ENCODE results near the gene ETV5.

Gene ETV5

DNA sequence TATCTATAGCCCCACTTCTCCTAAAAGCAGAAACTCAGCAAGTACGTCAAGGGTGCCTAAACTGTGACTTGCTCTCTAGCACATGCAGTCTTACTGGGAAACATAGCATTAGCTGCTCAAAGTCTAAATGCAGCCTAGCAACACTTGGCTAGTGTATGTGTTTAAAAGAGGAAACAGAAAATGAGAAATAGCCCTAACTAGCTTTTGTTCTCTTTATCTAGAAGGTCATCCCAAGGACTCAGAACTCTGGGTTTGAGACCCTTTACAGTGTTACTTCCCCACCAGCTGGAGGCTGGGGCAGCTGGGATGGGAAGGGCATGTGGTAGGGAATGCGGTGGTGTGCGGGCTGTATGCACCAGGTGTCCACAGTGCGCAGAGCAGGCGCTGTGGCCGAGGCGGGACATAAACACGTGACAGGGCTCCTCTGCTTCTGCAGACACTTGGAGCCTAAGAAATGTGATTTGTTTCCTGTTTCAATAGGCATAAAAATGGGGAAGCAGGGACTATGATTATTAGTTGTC is 13.3 kb downstream of the ETV5 start:
- no peaks in the 10 kb centered on the region for H3K36me3 Mint-ChIP-seq
- H3K27me3 Mint-ChIP-seq: peaks cover 39 to 49% of the 10 kb centered on the region in 2 donors
- no peak for DNase-seq
- no peak overlapping the region for H3K4me3 Mint-ChIP-seq
- no peaks in the 10 kb centered on the region for H3K9me3 Mint-ChIP-seq
- no peak overlapping the region for H3K27ac Mint-ChIP-seq
- peaks cover 14 to 21% of the 10 kb centered on the region in 2 donors for H3K4me1 Mint-ChIP-seq
- peak in 1 of 2 donors; percentile 34 for ATAC-seq (replicated peaks)

DNA sequence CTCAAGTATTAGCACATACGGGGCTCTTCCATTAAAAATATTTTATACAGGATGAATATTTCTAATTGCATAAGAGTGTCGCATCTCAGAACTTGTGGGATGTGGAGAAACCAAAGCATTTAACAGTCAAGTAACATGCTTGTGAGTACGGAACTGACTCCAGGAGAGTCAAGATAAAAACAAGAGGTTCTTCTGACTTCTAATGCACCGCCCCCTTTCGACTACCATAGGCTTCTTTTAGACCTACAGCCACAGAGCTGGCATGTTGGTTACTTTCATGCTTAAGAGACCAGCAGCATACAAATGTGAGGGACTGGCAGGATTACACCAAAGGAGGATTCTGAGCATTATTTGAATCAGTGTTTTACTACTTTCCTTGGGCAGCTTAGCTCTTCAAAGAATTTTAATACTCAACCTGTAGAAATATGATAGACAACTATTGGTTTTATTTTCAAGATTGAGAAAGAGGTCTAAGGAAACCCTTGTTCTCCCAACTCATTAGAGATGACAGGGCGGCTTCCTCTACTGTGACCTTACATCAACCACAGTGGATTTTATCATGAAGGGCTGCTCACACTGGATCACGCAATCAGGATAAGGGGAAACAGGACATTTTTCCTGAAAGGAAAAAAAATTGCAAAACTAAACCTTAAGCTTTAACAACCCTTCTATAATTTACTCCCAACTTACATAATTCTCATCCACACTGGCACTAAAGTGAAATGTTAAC is 14.0 kb downstream of the ETV5 start:
- Mint-ChIP-seq H3K36me3 (no peaks in the 10 kb centered on the region), H3K4me3 (no peak overlapping the region)

DNA sequence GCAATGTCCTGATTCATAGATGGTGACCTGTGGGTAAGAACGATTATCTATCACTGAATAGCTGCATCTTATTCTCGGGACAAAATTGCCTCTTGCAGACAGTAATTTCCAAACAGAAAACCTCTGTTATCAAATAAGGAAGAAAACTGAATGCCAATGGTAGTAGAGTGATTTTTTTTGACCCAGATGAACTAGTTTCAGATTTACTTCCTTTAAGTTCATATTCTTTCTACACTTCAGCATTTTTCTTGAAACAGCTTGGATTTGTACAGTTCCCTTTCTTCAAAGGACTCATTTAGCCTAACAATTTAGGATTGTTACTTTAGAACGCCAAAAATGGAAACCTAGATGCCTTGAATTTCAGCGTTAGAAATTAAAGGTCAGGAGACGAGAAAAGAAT is 14.6 kb downstream of the ETV5 start:
- DNase-seq: no peak
- peaks cover 38 to 44% of the 10 kb centered on the region in 2 donors for H3K27me3 Mint-ChIP-seq

More for the DNA sequence above, 14.0 kb downstream of the ETV5 start:
- peaks cover 39 to 49% of the 10 kb centered on the region in 2 donors for H3K27me3 Mint-ChIP-seq
- no peak overlapping the region for H3K27ac Mint-ChIP-seq
- DNase-seq (no peak), ATAC-seq (replicated peaks) (no peak)
- peaks cover 14 to 21% of the 10 kb centered on the region in 2 donors for H3K4me1 Mint-ChIP-seq
- H3K9me3 Mint-ChIP-seq: no peaks in the 10 kb centered on the region

DNA sequence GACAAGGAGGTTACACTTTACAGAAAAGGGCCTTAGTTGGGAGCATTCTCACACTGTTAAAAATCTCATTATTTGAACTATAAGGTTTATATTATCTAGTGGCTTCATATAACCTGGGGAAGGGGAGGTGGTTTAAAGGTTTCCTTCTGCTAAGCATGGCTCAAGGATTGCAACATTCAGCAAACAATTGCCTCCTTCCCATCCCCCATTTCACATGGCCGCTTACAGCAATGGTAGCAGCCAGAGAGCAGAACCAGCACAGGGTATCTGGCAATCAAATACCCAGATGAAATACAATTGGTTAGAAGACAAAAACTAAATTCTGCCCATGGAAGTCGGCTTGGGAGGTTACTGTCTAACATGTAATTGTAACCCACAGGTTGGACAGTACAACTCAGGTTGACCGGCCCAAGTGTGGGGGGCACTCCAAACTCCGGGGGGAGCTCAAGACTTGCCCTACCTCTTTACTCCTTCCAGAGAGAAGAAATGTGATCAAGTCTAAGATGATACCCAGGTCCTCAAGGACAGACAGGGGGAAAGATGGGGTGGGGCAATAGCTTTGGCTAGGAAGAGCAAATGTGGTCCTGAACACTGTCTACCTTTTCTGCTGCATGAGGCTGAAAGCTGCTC is 15.5 kb downstream of the ETV5 start:
- Mint-ChIP-seq H3K36me3 (no peaks in the 10 kb centered on the region), H3K9me3 (no peaks in the 10 kb centered on the region), H3K4me3 (no peak overlapping the region), H3K27me3 (peaks cover 30 to 35% of the 10 kb centered on the region in 2 donors), H3K4me1 (peaks cover 14 to 21% of the 10 kb centered on the region in 2 donors), H3K27ac (no peak overlapping the region)
- DNase-seq (no peak), ATAC-seq (replicated peaks) (no peak)

More for the DNA sequence above, 14.6 kb downstream of the ETV5 start:
- Mint-ChIP-seq H3K36me3 (no peaks in the 10 kb centered on the region), H3K4me1 (peaks cover 14 to 21% of the 10 kb centered on the region in 2 donors), H3K27ac (no peak overlapping the region), H3K4me3 (no peak overlapping the region), H3K9me3 (no peaks in the 10 kb centered on the region)
- no peak for ATAC-seq (replicated peaks)

DNA sequence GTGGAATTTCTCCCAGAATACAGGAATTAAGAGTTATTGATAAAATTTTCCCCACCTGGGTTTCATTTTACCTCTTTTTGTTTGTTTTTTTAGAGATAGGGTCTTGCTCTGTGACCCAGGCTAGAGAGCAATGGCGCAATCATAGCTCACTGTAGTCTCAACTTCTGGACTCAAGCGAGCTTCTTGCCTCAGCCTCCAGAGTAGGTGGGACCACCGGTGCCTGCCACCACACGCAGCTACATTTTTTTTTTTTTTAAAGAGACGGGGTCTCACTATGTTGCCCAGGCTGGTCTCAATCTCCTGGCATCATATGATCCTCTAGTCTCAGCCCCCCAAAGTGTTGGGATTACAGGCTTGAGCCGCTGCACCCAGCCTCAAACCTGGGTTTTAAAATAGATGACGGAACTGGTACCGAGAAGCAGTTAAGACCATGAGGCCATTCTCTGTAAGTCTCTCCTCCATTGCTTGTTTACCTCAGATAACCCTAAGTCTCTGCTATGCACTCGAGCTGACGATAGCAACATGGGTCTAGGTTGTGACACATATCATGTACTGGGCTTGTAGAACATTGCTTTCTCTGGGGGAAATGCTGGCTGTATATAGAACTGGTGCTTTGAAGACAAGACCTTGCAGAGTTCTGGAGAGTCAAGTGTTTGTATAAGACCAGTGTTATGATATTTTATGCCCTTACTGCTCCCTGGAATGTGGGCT is 16.4 kb downstream of the ETV5 start:
- H3K27ac Mint-ChIP-seq: no peak overlapping the region
- no peak for ATAC-seq (replicated peaks)
- no peaks in the 10 kb centered on the region for H3K9me3 Mint-ChIP-seq
- H3K36me3 Mint-ChIP-seq: no peaks in the 10 kb centered on the region
- peaks cover 21 to 26% of the 10 kb centered on the region in 2 donors for H3K27me3 Mint-ChIP-seq
- peaks cover 8 to 12% of the 10 kb centered on the region in 2 donors for H3K4me1 Mint-ChIP-seq
- no peak for DNase-seq
- H3K4me3 Mint-ChIP-seq: no peak overlapping the region

DNA sequence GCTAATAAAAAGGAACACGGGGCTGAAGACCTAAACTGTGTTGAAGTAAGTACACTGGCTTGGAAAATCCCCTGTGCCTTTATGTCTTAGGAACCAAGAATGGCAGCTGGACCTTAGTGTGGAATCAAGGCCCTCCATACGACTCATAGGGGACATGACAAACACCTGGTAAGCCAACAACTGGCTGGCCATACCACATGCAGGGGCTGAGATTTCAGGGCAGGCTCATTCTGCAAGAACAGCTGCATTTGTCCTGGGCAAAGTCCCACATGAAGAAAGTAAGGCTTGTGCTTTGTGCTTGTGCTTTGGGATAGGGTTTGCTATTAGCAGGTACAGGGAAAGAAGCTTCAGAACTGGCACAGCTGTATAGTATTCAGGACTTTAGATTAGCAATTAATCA is 18.0 kb downstream of the ETV5 start:
- Mint-ChIP-seq H3K9me3 (no peaks in the 10 kb centered on the region), H3K27ac (no peak overlapping the region), H3K4me3 (no peak overlapping the region), H3K4me1 (peaks cover 2 to 5% of the 10 kb centered on the region in 2 donors), H3K36me3 (no peaks in the 10 kb centered on the region), H3K27me3 (peaks cover 11 to 14% of the 10 kb centered on the region in 2 donors)
- no peak for DNase-seq
- ATAC-seq (replicated peaks): no peak

DNA sequence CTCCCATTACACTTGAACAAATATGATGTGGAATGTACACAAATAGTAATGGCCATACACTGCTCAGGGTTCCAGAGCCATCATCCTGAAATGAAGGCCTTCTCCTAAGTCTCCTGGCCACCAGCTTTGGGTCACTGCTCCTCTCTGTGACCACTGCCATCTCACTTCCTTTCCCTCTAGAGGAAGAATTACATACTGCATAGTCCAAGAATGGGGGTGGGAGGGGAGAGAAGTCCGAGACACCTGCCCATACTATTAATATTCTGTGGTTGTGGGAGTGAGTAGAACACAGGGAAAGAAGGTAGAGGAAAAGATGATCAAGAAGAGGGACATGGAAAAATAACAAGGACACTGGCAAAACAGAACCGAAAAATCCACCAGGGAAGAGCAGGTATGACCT is 20.6 kb downstream of the ETV5 start:
- Mint-ChIP-seq H3K27me3 (peaks cover 0 to 4% of the 10 kb centered on the region in 2 donors), H3K36me3 (no peaks in the 10 kb centered on the region), H3K9me3 (no peaks in the 10 kb centered on the region), H3K27ac (no peak overlapping the region), H3K4me1 (no peaks in the 10 kb centered on the region), H3K4me3 (no peak overlapping the region)
- ATAC-seq (replicated peaks) (no peak), DNase-seq (no peak)

DNA sequence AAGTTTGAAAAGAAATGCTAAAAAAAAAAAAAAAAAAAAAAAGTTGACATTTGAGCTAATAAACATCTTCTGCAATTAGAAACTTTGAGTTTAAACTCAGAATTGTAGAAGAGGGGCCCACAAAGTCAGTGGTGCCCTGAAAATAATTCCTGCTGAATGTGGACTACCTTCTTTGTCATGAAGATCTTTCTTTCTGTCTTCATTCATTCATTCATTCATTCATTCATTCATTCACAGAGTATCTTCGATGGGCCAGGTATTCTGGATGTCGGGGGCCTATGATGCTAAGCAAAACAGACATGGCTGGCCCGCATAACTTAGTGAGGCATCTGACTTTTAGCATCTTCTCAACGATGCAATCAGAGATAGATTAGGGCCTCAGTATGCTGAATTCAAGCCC is 24.6 kb downstream of the ETV5 start:
- Mint-ChIP-seq H3K27ac (no peak overlapping the region), H3K36me3 (no peaks in the 10 kb centered on the region), H3K9me3 (no peaks in the 10 kb centered on the region), H3K27me3 (no peaks in the 10 kb centered on the region), H3K4me3 (no peak overlapping the region), H3K4me1 (no peaks in the 10 kb centered on the region)
- no peak for DNase-seq
- no peak for ATAC-seq (replicated peaks)

DNA sequence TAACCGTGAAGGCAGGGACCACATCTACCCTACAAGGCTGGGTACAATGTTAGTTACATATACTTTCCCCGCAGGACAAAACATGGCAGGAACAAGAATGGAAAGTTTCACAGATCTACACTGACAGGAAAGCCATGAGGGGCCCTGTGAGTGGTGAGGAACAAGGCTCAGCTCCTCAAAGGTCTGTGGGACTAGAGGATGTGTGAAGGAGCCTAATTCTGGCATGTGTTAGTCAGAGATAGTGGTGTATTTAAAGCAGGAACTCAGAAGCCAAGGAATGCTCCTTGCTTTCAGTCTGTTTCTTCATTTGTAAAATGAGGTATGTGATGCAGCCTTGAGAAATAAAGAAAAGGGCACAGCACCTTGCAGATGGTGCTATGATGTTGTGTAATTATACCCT is 25.1 kb downstream of the ETV5 start:
- DNase-seq (no peak), ATAC-seq (replicated peaks) (no peak)
- no peaks in the 10 kb centered on the region for H3K36me3 Mint-ChIP-seq
- H3K4me1 Mint-ChIP-seq: no peaks in the 10 kb centered on the region
- no peaks in the 10 kb centered on the region for H3K27me3 Mint-ChIP-seq
- no peaks in the 10 kb centered on the region for H3K9me3 Mint-ChIP-seq
- no peak overlapping the region for H3K4me3 Mint-ChIP-seq
- peak overlapping the region; percentile 49 for H3K27ac Mint-ChIP-seq

DNA sequence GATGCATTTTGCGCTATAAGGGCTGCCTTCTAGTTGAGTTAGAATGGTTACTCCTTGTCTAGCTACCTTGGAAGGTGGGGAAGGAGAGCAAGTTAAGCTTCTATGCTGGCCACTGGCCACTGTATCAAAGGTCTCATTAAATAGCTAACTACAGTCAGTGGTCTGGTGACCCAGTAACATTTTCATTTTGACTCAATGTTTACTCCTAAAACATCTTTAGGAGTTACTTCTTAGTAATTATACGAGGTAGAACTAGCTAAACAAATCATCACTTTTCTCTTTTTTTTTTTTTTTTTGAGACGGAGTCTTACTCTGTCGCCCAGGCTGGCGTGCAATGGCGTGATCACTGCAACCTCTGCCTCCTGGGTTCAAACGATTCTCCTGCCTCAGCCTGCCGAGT is 26.7 kb downstream of the ETV5 start:
- Mint-ChIP-seq H3K4me3 (no peak overlapping the region), H3K27me3 (no peaks in the 10 kb centered on the region), H3K4me1 (no peaks in the 10 kb centered on the region), H3K27ac (no peak overlapping the region), H3K9me3 (no peaks in the 10 kb centered on the region), H3K36me3 (no peaks in the 10 kb centered on the region)
- ATAC-seq (replicated peaks) (no peak), DNase-seq (no peak)

DNA sequence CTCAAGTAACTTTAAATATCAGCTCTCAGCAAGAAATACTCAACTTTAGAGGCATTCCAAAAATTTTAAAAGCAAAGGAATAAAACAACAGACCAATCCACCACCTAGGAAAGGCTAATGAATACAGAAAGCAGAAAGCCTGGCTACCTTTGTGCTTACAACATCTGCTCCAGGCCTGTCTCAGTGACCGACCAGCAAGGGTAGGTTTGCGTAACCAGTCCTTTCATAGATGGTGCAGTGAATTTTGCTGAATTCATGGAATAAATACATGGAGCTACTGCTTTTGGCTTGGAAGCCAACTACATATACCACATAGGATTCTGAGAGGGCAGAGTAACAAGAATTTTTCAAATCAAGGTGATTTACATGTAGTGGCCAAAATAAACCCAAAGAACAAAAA is 27.2 kb downstream of the ETV5 start:
- no peaks in the 10 kb centered on the region for H3K9me3 Mint-ChIP-seq
- H3K4me3 Mint-ChIP-seq: no peak overlapping the region
- DNase-seq: no peak
- no peak for ATAC-seq (replicated peaks)
- H3K36me3 Mint-ChIP-seq: no peaks in the 10 kb centered on the region
- H3K4me1 Mint-ChIP-seq: no peaks in the 10 kb centered on the region
- no peak overlapping the region for H3K27ac Mint-ChIP-seq
- no peaks in the 10 kb centered on the region for H3K27me3 Mint-ChIP-seq

DNA sequence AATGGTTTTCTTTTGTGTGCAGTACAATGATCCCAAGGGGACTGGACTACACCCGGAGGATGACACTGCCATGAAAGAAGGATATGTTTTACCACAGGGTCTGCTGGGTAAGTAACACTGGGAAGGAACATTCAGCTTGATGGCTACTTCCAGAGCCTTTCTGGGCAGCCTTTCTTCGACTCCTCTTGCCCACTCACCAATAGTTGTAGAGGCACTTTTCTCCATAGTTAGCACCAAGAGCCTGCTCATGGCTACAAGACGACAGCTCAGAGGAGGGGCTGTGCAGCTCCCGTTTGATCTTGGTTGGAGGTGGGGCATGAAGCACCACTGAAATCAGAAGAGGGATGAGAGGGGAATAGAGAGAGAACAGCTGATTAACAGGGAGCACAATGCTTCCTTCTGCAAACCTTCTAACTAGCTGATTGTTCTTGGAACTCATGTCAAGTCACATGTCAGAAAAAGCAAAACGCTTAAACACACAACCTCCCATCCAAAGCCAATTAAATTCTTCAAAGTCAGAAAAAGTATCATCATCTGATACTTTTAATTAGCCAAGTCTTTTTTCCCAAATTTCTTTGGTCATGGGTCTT is 27.9 kb downstream of the ETV5 start:
- Mint-ChIP-seq H3K27ac (no peak overlapping the region), H3K4me1 (no peaks in the 10 kb centered on the region), H3K9me3 (no peaks in the 10 kb centered on the region), H3K27me3 (no peaks in the 10 kb centered on the region), H3K36me3 (no peaks in the 10 kb centered on the region), H3K4me3 (no peak overlapping the region)
- ATAC-seq (replicated peaks): no peak
- DNase-seq: no peak

DNA sequence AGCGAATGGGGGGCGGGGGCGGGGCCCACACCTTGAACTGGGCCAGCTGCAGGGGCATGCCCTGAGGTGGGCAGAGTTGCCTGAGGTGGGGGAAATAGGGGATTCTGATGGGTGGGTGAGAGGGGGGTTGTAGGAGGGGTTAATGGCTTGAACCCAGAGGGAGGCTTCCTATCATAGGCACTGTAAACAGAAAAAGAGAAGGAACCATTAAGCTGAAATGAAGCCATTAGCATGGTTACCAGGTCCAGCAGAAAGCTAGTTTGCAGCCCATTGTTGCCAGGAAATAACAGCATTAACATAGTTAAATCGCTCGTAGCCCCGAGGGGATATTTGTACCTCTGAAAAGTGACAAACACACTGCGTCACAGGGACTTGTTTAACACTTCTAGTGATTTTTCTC is 29.0 kb downstream of the ETV5 start:
- Mint-ChIP-seq H3K4me1 (no peaks in the 10 kb centered on the region), H3K4me3 (no peak overlapping the region), H3K9me3 (peaks cover 3% of the 10 kb centered on the region in 2 donors), H3K27ac (no peak overlapping the region), H3K27me3 (no peaks in the 10 kb centered on the region), H3K36me3 (peaks cover 3% of the 10 kb centered on the region in 2 donors)
- no peak for ATAC-seq (replicated peaks)
- no peak for DNase-seq

DNA sequence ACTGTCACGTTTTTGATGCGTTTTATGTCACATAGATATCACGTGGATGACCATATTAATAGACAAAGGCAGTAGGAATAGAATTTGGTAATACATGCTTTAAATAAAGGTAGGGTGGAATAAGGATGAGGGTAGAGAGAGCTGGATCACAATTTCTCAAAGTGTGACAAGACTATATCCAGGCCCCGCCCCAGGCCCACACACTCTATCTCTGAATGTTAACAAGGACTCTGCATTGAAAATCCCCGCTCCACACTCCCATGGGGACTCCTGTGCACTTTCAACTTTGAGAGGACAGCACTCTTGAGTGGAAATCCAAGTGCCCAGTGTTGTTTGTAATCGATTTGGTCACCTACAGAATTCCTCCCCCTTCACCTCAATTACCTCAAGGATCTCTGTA is 31.4 kb downstream of the ETV5 start:
- Mint-ChIP-seq H3K4me1 (no peaks in the 10 kb centered on the region), H3K27me3 (no peaks in the 10 kb centered on the region)

More for the DNA sequence above, 31.4 kb downstream of the ETV5 start:
- ATAC-seq (replicated peaks): no peak
- no peak for DNase-seq
- no peak overlapping the region for H3K4me3 Mint-ChIP-seq
- H3K36me3 Mint-ChIP-seq: peaks cover 3 to 4% of the 10 kb centered on the region in 2 donors
- no peak overlapping the region for H3K27ac Mint-ChIP-seq
- H3K9me3 Mint-ChIP-seq: peaks cover 3 to 5% of the 10 kb centered on the region in 2 donors

Measured in stimulated activated naive B cell treated with anti-CD40 and anti-IgM and Interleukin-4, amounts not matched to agents 10 μg/mL and 1 μg/mL and 100 μg/mL, for 72 hours (primary cell).